ENCODE data around the gene SLC35F2.
"Not testable (repeated sequence)": the region's sequence is repeated elsewhere in the genome, so short reads cannot be mapped to it uniquely, and the experiment has no call there.

SLC35F2 gene

GRCh38 chr11:107783121-107783520, 75.5 kb downstream of the SLC35F2 start:
- no peak for DNase-seq

- DNase-seq: no peak
Observed at GRCh38 chr11:107780775-107781174, 77.8 kb downstream of the SLC35F2 start.

DNA sequence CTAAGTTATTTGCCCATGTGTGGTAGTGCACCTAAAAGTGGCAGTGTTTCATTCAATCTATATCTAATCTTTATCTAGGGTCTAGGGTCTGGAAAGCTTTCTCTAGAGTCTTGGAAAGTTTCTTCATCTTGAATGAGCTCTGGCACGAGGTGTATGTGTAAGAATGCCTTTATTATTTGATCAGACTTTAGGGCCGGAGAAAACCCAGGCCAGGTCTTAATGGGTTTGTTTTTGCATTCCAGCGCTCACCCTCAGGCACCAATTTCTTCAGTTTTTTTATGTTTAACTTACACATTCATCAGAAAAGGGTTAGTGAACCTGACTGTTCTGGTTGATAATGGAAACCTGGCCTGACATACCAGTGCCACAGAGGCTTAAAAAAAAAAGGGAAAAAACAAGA, 78.5 kb downstream of the SLC35F2 start:
- DNase-seq: no peak

DNA sequence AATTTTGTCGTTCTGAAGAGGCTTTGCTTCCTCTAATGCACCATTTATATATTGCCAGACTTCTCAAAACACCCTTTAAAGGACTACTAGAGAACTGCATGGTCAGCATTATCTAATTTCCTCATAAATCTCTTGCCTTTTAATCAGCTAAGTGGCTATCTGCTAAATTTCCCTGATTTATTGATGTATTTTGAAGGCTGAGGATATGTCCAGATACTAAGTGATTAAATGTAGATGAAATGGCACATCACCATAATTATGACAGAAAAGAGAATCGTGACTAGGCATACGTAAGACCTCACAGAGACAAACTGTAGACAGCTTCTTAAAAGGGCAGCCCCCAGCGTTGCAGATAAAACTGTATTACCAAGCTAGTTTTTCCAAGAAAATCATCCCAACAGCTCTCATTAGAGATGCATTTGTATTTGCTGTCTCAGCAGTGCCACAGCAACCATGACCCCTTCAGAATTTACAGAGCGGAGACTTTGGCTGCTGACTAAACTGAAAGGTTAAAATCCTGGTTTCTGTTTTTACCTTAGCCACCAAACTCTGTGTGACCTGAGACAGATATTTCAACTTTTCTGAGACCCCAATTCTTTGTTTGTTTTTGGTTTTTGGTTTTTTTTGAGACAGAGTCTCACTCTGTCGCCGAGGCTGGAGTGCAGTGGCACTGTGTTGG, 79.6 kb downstream of the SLC35F2 start:
- DNase-seq: no peak

DNA sequence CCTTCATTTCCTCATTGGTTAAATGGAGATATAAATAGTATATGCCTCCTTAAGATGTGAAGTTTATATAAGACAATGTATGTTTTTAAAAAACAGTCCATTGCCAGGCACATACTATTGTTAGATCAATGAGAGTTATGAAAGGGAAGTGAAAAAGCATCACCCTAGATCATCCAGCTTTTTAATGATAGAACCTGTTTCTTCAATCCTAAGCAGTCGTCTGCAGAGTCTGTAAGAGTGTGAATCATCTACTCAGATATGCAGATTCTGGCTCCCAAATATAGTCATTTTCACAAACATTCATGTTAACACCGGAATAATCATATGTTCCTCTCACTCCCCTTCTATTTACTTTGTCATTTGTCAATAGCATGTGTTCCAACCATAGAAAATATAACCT, 81.5 kb downstream of the SLC35F2 start:
- DNase-seq: no peak

DNA sequence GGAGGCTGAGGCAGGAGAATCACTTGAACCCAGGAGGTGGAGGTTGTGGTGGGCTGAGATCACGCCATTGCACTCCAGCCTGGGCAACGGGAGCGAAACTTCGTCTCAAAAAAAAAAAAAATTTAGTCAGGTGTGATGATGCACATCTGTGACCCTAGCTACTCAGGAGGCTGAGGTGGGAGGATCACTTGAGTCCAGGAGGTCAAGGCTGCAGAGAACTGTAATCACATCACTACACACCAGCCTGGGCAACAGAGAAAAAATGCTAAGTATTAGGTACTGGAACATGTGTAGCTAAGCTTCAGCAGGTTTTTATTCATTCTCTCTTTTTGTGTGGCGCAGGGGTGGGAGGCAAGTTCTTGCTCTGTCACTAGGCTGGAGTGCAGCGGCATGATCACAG, 82.5 kb downstream of the SLC35F2 start:
- no peak for DNase-seq

DNA sequence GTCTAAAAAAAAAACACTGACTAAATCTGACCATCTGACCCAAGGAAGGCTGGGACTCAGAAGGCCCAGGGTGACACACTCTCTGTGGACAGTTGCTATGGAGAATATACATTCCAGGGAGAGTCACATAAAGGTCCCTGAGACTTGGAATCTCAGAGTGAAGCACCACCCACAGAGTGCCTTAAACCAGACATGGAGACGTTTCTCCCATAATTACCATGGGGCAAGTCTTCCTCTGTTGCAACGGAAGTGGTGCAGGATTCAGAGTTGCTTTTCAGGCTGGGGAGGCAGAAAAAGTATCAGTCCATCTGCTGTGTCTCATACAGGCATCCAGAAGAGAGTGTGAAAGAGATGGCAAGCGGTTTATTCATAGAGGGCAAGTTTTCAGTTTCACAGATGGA, 88.0 kb downstream of the SLC35F2 start:
- DNase-seq: no peak

- DNase-seq: no peak
Observed at GRCh38 chr11:107769189-107769588, 89.4 kb downstream of the SLC35F2 start.

DNA sequence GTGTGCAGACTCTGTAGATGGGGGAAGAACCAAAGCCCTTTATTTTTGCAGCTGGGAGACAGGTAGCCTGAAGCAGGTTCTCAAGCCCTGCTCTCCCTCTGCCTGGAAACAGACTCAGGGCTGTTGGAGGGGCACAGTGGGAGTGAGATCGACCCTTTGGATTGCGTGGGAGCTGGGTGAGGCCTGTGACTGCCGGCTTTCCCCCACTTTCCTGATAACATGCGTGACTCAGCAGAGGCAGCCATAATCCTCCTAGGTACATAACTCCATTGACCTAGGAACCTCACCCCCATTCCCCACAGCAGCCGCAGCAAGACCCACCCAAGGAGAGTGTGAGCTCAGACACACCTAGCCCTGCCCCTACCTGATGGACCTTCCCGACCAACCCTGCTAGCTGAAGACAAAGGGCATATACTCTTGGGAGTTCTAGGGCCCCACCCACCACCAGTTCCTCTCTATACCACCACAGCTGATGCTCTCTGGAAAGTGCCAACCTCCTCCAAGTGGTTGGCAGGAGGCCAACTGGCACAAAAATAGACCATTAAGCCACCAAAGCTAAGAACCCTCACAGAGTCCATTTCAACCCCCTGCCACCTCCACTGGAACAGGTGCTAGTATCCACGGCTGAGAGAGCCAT, 99.8 kb downstream of the SLC35F2 start:
- DNase-seq: not testable (repeated sequence)

GRCh38 chr11:107757661-107758060, 100.9 kb downstream of the SLC35F2 start:
- DNase-seq: no peak

DNA sequence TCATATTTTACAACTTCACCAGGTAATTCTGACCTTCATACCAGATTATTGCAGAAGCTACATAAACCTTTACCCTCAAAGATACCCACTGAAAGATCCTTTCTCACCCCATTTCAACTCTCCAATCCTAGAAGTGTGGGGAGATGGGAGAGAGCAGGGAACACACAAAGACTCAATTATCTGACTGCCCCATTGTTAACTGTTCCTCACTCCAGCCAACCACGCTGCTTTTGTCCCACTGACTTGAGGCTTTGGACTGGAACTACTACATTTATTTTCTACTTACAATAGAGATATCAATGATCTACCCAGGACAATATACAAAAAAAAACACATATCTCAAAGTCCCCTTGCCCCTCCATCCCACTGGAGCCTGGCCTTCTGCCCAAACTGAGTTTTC, 102.0 kb downstream of the SLC35F2 start:
- DNase-seq: no peak

GRCh38 chr11:107752949-107753822, 105.4 kb downstream of the SLC35F2 start:
- no peak for DNase-seq

- DNase-seq: no peak
Observed at GRCh38 chr11:107752508-107752907, 106.1 kb downstream of the SLC35F2 start.

- DNase-seq: no peak
Observed at GRCh38 chr11:107751082-107751481, 107.5 kb downstream of the SLC35F2 start.

DNA sequence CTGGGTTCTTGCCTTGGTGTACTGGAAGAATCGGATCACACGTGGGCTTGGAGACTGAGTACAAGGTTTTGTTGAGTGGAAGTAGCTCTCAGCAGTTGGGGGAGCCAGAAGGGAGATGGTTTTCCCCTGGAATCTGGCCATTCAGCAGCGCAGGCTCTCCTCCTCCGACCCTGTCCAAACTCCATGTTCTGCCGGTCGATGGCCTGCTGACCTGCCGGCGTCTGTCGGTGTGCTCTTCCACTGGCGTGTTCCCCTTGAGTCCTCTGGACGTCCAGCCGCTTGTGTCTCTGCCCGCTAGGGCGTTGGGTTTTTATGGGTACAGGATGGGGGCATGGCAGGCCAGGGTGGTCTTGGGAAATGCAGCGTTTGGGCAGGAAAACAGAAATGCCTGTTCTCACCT, 108.3 kb downstream of the SLC35F2 start:
- DNase-seq: no peak

DNA sequence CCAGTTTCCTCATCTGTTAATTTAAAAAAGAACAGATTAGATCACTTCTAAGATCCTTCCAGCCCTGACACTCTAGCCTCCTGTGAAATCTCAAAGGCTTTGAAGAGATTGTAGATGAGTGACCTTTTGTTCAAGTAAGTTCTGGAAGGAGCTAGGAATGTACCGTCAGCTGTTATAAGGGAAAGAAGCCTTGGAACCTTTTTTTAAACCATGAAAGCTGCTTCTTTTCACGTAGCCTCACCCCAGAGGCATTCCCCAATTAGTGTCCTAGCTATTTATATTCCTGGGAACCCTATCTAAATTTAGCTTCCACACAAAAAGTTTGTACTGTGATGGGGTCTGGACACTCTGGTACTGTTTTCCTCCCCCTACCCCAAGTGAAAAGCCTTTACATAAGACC, 111.0 kb downstream of the SLC35F2 start:
- DNase-seq: no peak

DNA sequence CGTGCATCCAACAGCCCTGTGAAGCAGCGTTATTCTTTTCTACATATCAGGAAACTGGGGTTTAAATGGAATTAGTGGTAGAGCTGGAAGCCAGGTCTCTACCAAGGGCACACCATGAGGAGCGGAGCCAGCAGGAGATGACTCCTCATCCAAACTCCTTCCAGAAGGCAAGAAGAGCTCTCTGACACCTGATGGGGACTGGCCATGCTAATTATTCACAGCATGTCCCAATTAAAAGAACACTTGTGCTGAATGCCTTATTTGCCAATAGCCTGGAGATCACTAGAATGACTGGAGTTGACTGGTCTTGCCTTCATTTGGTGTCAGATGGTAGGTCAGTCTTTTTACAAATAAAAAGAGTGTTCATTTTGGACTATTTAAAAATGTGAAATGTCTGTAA, 113.9 kb downstream of the SLC35F2 start:
- no peak for DNase-seq

GRCh38 chr11:107743191-107743590, 115.4 kb downstream of the SLC35F2 start:
- no peak for DNase-seq

GRCh38 chr11:107741044-107741823, 117.4 kb downstream of the SLC35F2 start:
- DNase-seq: no peak
